ENCODE data around the gene LONP1. TPM values are rescaled to one million over a fixed set of nuclear protein-coding genes. Genes with fewer than 3 reads are reported as not detected.

The LONP1 gene
- total and polyA plus RNA-seq, 2 of the 8 experiments (the other 6 are each of a cell fraction or from before 2014, with no cell fraction given): 98.1 to 117 TPM

- Histone ChIP-seq H2AFZ (ENCODE audit: low read length) (no peak overlapping the region), H4K91ac (replicated peaks; ENCODE audit: insufficient read length, low read length) (no peak overlapping the region), H3K9me3 (ENCODE audit: insufficient read depth in 2 of 2, low read depth in 1 of 2, low read length in 1 of 2) (no peaks in the 10 kb centered on the region), H3K79me1 (ENCODE audit: low read depth, low read length) (no peaks in the 10 kb centered on the region; the same call in 1 of the 2 replicates), H3K4me3 (ENCODE audit: extremely low read depth in 1 of 4, insufficient read depth in 2 of 4, low read depth in 3 of 4, low read length in 4 of 4) (no peak overlapping the region), H3K4ac (replicated peaks; ENCODE audit: insufficient read length, low read depth, low read length) (no peak overlapping the region), H3K23ac (ENCODE audit: insufficient read length) (no peak overlapping the region), H2AK5ac (ENCODE audit: low read depth, low read length) (no peak overlapping the region), H3K27me3 (replicated peaks in 1 of 4; ENCODE audit: control insufficient read depth in 3 of 4, extremely low read depth in 1 of 4, insufficient read depth in 3 of 4, low read length in 3 of 4) (no peaks in the 10 kb centered on the region), H3K9ac (replicated peaks in 1 of 4; ENCODE audit: extremely low read depth in 1 of 4, low read depth in 3 of 4, low read length in 3 of 4) (no peak overlapping the region), H3K79me2 (ENCODE audit: control insufficient read depth in 1 of 2, insufficient read depth in 2 of 2, low read length in 2 of 2) (no peaks in the 10 kb centered on the region), H2BK20ac (ENCODE audit: low read length) (no peak overlapping the region), H4K5ac (ENCODE audit: insufficient read length, low read depth, low read length) (no peak overlapping the region), H3K23me2 (ENCODE audit: low read depth, low read length) (no peaks in the 10 kb centered on the region), H3K4me2 (ENCODE audit: insufficient read depth in 1 of 2, low read depth in 2 of 2, low read length in 2 of 2) (no peak overlapping the region), H2BK120ac (replicated peaks; ENCODE audit: low read depth, low read length) (no peak overlapping the region), H4K20me1 (replicated peaks in 1 of 2; ENCODE audit: control insufficient read depth in 1 of 2, insufficient read depth in 2 of 2, low read length in 2 of 2) (peaks cover 3 to 10% of the 10 kb centered on the region in 2 experiments), H2BK5ac (ENCODE audit: low read depth, low read length) (no peak overlapping the region; the same call in 1 of the 2 replicates), H3K14ac (ENCODE audit: insufficient read length) (no peak overlapping the region), H3K27ac (ENCODE audit: low read depth, low read length) (no peak overlapping the region), H3K4me1 (replicated peaks in 1 of 4; ENCODE audit: control insufficient read depth in 3 of 4, insufficient read depth in 4 of 4, low read length in 3 of 4) (no peaks in the 10 kb centered on the region), H3K56ac (replicated peaks; ENCODE audit: insufficient read length, low read depth, low read length) (no peak overlapping the region), H4K8ac (ENCODE audit: extremely low read depth, insufficient read depth, low read length) (peak overlapping the region; percentile 51; the same call in 1 of the 2 replicates), H2BK15ac (ENCODE audit: low read length) (no peak overlapping the region), H3K18ac (ENCODE audit: extremely low read depth, low read length) (no peak overlapping the region), H2BK12ac (ENCODE audit: low read depth, low read length) (no peak overlapping the region), H3K36me3 (ENCODE audit: control insufficient read depth in 2 of 4, insufficient read depth in 4 of 4, low read length in 3 of 4) (peaks cover 37 to 86% (median 68%) of the 10 kb centered on the region in 4 experiments)
- 95% methylated on average over 37 of the region's 42 CpGs; no CpG with 5 or more reads in 1 of the 2 experiments for WGBS, 2 experiments (ENCODE audit: extremely low coverage in 1 of 2, insufficient coverage in 1 of 2, insufficient read length in 1 of 2, insufficient replicate concordance in 2 of 2, low coverage in 1 of 2, low lambda C conversion rate in 2 of 2, missing lambda C conversion rate in 1 of 2)
- DNase-seq (ENCODE audit: low read depth in 1 of 2, low spot score in 2 of 2): no peak
- ChIA-PET CTCF (ENCODE audit: partially characterized antibody) (interaction anchor here (0.6 to 1.2 kb wide), 3 partner anchors 10 to 1024 kb away, joined by 3 to 4 read pairs (median 3); no protein-coding TSS in a partner anchor), POLR2A (ENCODE audit: partially characterized antibody) (interaction anchor here (0.6 to 3.8 kb wide), 5 partner anchors 8 to 127 kb away, joined by 3 to 16 read pairs (median 4); partner anchors contain the start of genes RPL36, SAFB and SAFB2)
- FAIRE-seq: no peak
- no peak for TF ChIP-seq HDAC2 (IDR thresholded peaks at IDR 0.05; ENCODE audit: borderline replicate concordance in 1 of 2, low read depth in 2 of 2, low read length in 2 of 2)
- no peak for TF ChIP-seq YY1 (IDR thresholded peaks at IDR 0.05; ENCODE audit: low read depth, low read length)
- TF ChIP-seq MAFK (IDR thresholded peaks at IDR 0.05; ENCODE audit: low read depth, low read length): no peak
- TF ChIP-seq POLR2A (IDR thresholded peaks at IDR 0.05; ENCODE audit: control extremely low read depth in 1 of 2, low read depth in 2 of 2, low read length in 2 of 2): no peak
- TF ChIP-seq POU5F1 (IDR thresholded peaks at IDR 0.05; ENCODE audit: low read depth, low read length): no peak
- no peak for TF ChIP-seq GTF2F1 (IDR thresholded peaks at IDR 0.05; ENCODE audit: borderline replicate concordance, low read depth, low read length)
- TF ChIP-seq SP2 (IDR thresholded peaks at IDR 0.05; ENCODE audit: low read length): no peak
- no peak for TF ChIP-seq NANOG (IDR thresholded peaks at IDR 0.05; ENCODE audit: insufficient read depth, low read depth, low read length, poor library complexity, severe bottlenecking)
- no peak for TF ChIP-seq SIX5 (IDR thresholded peaks at IDR 0.05; ENCODE audit: low read depth, low read length)
- no peak for TF ChIP-seq CHD2 (IDR thresholded peaks at IDR 0.05; ENCODE audit: low read length)
- no peak for TF ChIP-seq MAX (IDR thresholded peaks at IDR 0.05)
- TF ChIP-seq TAF7 (optimal IDR thresholded peaks at IDR 0.05; ENCODE audit: borderline replicate concordance, low read depth, low read length): no peak
- TF ChIP-seq E2F6 (IDR thresholded peaks at IDR 0.05): no peak
- TF ChIP-seq SIRT6 (IDR thresholded peaks at IDR 0.05; ENCODE audit: low read length): no peak
Observed at GRCh38 chr19:5661483-5661882, 58.5 kb downstream of the LONP1 start.

All from H1 (cell line).